ENCODE data around the gene ZNF318. TPM values are rescaled to one million over a fixed set of nuclear protein-coding genes. Genes with fewer than 3 reads are reported as not detected.

Gene ZNF318
- polyA plus RNA-seq, 2 of the 4 experiments (the other 2 are of a cell fraction) = 5.0 to 9.2 TPM

DNA sequence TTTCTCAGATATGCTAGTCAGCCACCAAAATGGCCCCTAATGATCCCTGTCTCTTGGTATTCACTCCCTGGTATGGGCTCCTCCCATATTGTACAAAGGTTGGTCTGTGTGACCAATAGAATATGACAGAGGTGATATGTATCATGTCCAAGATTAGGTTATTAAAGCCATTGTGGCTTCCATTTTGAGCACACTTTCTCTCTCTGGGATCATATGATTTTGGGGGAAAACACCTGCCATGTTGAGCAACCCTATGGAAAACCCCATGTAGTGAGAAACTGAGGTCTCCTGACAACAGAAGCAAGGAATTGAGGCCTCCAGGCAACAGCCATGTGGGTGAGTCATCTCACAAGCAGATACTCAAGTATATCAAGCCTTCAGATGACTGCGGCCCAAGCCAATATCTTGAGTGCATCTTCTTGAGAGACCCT, 7.1 kb upstream of the ZNF318 start:
- FAIRE-seq = no peak
- WGBS (ENCODE audit: missing lambda C conversion rate) = 73% methylated on average over 1 of the region's 1 CpG
- no peaks in the 10 kb centered on the region for H3K4me1 ChIP-seq
- ChIA-PET CTCF (interaction anchor here (1.2 to 1.5 kb wide), 2 partner anchors 23 to 115 kb away, joined by 3 read pairs; no protein-coding TSS in a partner anchor), POLR2A (no interaction called here)
- TF ChIP-seq MYC (IDR thresholded peaks at IDR 0.05; ENCODE audit: borderline replicate concordance, low read length) (no peak), CBX2 (IDR thresholded peaks at IDR 0.05; ENCODE audit: borderline replicate concordance, low read depth) (no peak), GATA3 (IDR thresholded peaks at IDR 0.05; ENCODE audit: borderline replicate concordance) (no peak), EP300 (IDR thresholded peaks at IDR 0.05) (no peak), PHF8 (IDR thresholded peaks at IDR 0.05; ENCODE audit: borderline replicate concordance, low read depth) (no peak), TP53 (CRISPR knock-in tag; IDR thresholded peaks at IDR 0.05) (no peak), MAFK (IDR thresholded peaks at IDR 0.05; ENCODE audit: partially characterized antibody) (no peak), RCOR1 (IDR thresholded peaks at IDR 0.05; ENCODE audit: low read depth, low read length) (no peak), HOXB5 (CRISPR knock-in tag; IDR thresholded peaks at IDR 0.05) (no peak), HEYL (CRISPR knock-in tag; IDR thresholded peaks at IDR 0.05) (no peak), RFX5 (IDR thresholded peaks at IDR 0.05) (no peak)
- TF ChIP-seq, protein P1, sequence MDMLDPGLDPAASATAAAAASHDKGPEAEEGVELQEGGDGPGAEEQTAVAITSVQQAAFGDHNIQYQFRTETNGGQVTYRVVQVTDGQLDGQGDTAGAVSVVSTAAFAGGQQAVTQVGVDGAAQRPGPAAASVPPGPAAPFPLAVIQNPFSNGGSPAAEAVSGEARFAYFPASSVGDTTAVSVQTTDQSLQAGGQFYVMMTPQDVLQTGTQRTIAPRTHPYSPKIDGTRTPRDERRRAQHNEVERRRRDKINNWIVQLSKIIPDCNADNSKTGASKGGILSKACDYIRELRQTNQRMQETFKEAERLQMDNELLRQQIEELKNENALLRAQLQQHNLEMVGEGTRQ (IDR thresholded peaks at IDR 0.05) = no peak
- H3K4me3 ChIP-seq = no peak overlapping the region
- no peaks in the 10 kb centered on the region for H3K9me3 ChIP-seq
- H3K27ac ChIP-seq = no peak overlapping the region
- ATAC-seq = no peak
- DNase-seq (ENCODE audit: low read depth in 1 of 2, low spot score in 1 of 2) = no peak
- no peak overlapping the region for H3K4me2 ChIP-seq

- ATAC-seq = no peak
- H3K27ac ChIP-seq = no peak overlapping the region
- TF ChIP-seq CEBPB (IDR thresholded peaks at IDR 0.05) (no peak), KDM1A (IDR thresholded peaks at IDR 0.05; ENCODE audit: low read depth) (no peak), ZC3H11A (IDR thresholded peaks at IDR 0.05) (no peak), RFX5 (IDR thresholded peaks at IDR 0.05) (no peak), PHF8 (IDR thresholded peaks at IDR 0.05; ENCODE audit: borderline replicate concordance, low read depth) (no peak), TP53 (CRISPR knock-in tag; IDR thresholded peaks at IDR 0.05) (no peak), RAD21 (conservative IDR thresholded peaks at IDR 0.05 in 1 of 2, IDR thresholded peaks at IDR 0.05 in 1 of 2) (no peak)
- ChIA-PET POLR2A (no interaction called here), CTCF (interaction anchor here (1.2 to 1.3 kb wide), 2 partner anchors 8 to 114 kb away, joined by 3 to 4 read pairs; no protein-coding TSS in a partner anchor)
- 56% methylated on average over 4 of the region's 4 CpGs for WGBS (ENCODE audit: missing lambda C conversion rate)
- H3K4me1 ChIP-seq = no peaks in the 10 kb centered on the region
- H3K9me3 ChIP-seq = no peaks in the 10 kb centered on the region
- no peak for FAIRE-seq
- no peak overlapping the region for H3K4me3 ChIP-seq
- no peak overlapping the region for H3K4me2 ChIP-seq
- DNase-seq (ENCODE audit: low read depth in 1 of 2, low spot score in 1 of 2) = no peak
Measured at GRCh38 chr6:43375693-43376092, 6.2 kb upstream of the ZNF318 start.

DNA sequence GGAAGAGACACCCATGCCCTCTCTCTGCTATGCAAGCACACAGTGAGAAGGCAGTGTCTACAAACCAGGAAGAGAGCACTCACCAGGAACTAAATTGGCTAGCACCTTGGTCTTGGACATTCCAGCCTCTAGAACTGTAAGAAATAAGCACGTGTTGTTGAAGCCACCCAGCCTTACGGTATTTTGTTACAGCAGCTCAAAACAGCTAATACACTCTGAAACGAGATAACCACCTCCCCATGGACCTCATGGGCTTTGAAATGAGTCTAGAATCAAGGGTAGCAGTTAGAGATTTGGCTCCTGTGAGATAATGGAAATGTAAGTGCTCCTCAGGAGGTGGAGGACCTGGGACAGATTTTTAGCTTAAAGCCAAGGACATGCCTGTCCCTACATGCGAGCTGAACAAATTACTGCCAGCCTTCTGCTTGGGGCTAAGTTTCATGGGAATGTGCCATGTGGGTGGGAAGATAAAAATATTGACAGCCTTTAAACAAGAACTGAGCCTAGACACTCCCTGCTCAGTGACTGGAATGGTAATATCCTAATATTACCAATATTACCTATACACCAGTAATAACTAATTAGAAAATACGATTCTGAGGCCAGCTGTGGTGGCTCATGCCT, 3.9 kb upstream of the ZNF318 start:
- no peak for FAIRE-seq
- DNase-seq (ENCODE audit: low read depth in 1 of 2, low spot score in 1 of 2) = no peak
- CTCF ChIA-PET = no interaction called here
- WGBS (ENCODE audit: missing lambda C conversion rate) = 48% methylated on average over 5 of the region's 5 CpGs
- Histone ChIP-seq H3K9me3 (no peaks in the 10 kb centered on the region), H3K27ac (no peak overlapping the region), H3K4me3 (no peak overlapping the region), H3K4me1 (peaks cover 4% of the 10 kb centered on the region; the same call in 2 of the 3 replicates), H3K4me2 (no peak overlapping the region)
- POLR2A ChIA-PET = no interaction called here
- no peak for ATAC-seq
- no peak for TF ChIP-seq E2F6 (IDR thresholded peaks at IDR 0.05; ENCODE audit: borderline replicate concordance, low read depth)
- TF ChIP-seq TP53 (CRISPR knock-in tag; IDR thresholded peaks at IDR 0.05) = no peak
- no peak for TF ChIP-seq CBX8 (IDR thresholded peaks at IDR 0.05)
- no peak for TF ChIP-seq MAX (IDR thresholded peaks at IDR 0.05)
- no peak for TF ChIP-seq POLR2AphosphoS2 (conservative IDR thresholded peaks at IDR 0.05; ENCODE audit: low read length)
- TF ChIP-seq MAFK (IDR thresholded peaks at IDR 0.05; ENCODE audit: partially characterized antibody) = no peak
- TF ChIP-seq HEYL (CRISPR knock-in tag; IDR thresholded peaks at IDR 0.05) = no peak
- no peak for TF ChIP-seq KDM1A (IDR thresholded peaks at IDR 0.05; ENCODE audit: low read depth)
- no peak for TF ChIP-seq FOSB (CRISPR knock-in tag; IDR thresholded peaks at IDR 0.05)
- TF ChIP-seq NPAS2 (CRISPR knock-in tag; IDR thresholded peaks at IDR 0.05; ENCODE audit: borderline replicate concordance) = no peak
- TF ChIP-seq, protein P2, sequence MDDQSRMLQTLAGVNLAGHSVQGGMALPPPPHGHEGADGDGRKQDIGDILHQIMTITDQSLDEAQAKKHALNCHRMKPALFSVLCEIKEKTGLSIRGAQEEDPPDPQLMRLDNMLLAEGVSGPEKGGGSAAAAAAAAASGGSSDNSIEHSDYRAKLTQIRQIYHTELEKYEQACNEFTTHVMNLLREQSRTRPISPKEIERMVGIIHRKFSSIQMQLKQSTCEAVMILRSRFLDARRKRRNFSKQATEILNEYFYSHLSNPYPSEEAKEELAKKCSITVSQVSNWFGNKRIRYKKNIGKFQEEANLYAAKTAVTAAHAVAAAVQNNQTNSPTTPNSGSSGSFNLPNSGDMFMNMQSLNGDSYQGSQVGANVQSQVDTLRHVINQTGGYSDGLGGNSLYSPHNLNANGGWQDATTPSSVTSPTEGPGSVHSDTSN (IDR thresholded peaks at IDR 0.05) = no peak
- TF ChIP-seq ESRRA (IDR thresholded peaks at IDR 0.05; ENCODE audit: borderline replicate concordance, low read length) = no peak
- TF ChIP-seq HDAC2 (IDR thresholded peaks at IDR 0.05) = no peak
- no peak for TF ChIP-seq EP300 (IDR thresholded peaks at IDR 0.05)
- no peak for TF ChIP-seq MAZ (IDR thresholded peaks at IDR 0.05; ENCODE audit: borderline replicate concordance, low read depth, low read length)
- TF ChIP-seq ZC3H11A (IDR thresholded peaks at IDR 0.05) = no peak
- no peak for TF ChIP-seq REST (IDR thresholded peaks at IDR 0.05)

All from A549 (cell line).